MM.1S (cell line): ENCODE results near the gene OR2H1.

Experiments
- DNase-seq: peaks from one replicate; pipeline ENCODE4 v3.0.0-alpha.2; 2015
- H2AFZ ChIP-seq: fragments of 300-600 bp; sonication (generic); 2 replicates; pipeline ENCODE4 v1.6.0; 2016; ENCODE audit warnings: antibody characterized with exemption, low read length
- H3F3A ChIP-seq: fragments of 300-600 bp; sonication (generic); 2 replicates; pipeline ENCODE4 v1.6.1; 2016; ENCODE audit warnings: mild to moderate bottlenecking, antibody characterized with exemption, low read length, moderate library complexity, mixed read lengths; ENCODE audit not compliant: insufficient read depth
- H3K27ac ChIP-seq: fragments of 300-600 bp; sonication (generic); 2 replicates; pipeline ENCODE4 v1.5.1; 2016; ENCODE audit warnings: mild to moderate bottlenecking, low read length
- H3K27me3 ChIP-seq: fragments of 300-600 bp; sonication (generic); replicated peaks from 2 replicates; pipeline ENCODE4 v1.6.0; 2016; ENCODE audit warnings: low read length; ENCODE audit not compliant: insufficient read depth
- H3K36me3 ChIP-seq: fragments of 300-600 bp; sonication (generic); replicated peaks from 2 replicates; pipeline ENCODE4 v1.6.1; 2016; ENCODE audit warnings: mild to moderate bottlenecking, low read length, mixed read lengths; ENCODE audit not compliant: insufficient read depth
- H3K4me1 ChIP-seq: fragments of 300-600 bp; sonication (generic); 2 replicates; pipeline ENCODE4 v1.6.1; 2016; ENCODE audit warnings: low read length, mixed read lengths
- H3K4me2 ChIP-seq: fragments of 300-600 bp; sonication (generic); 2 replicates; pipeline ENCODE4 v1.6.0; 2016; ENCODE audit warnings: low read depth, low read length
- H3K4me3 ChIP-seq: fragments of 300-600 bp; sonication (generic); 2 replicates; pipeline ENCODE4 v1.5.1; 2016; ENCODE audit warnings: low read length, mixed read lengths
- H3K79me2 ChIP-seq: fragments of 300-600 bp; sonication (generic); 2 replicates; pipeline ENCODE4 v1.6.1; 2016; ENCODE audit warnings: mixed run types, low read length, mixed read lengths
- H3K9ac ChIP-seq: fragments of 300-600 bp; sonication (generic); 2 replicates; pipeline ENCODE4 v1.6.1; 2016; ENCODE audit warnings: low read length, mixed read lengths
- H3K9me2 ChIP-seq: fragments of 300-600 bp; sonication (generic); replicated peaks from 2 replicates; pipeline ENCODE4 v1.6.1; 2016; ENCODE audit warnings: mild to moderate bottlenecking, low read length, mixed read lengths; ENCODE audit not compliant: insufficient read depth
- H3K9me3 ChIP-seq: fragments of 300-600 bp; sonication (generic); replicated peaks from 2 replicates; pipeline ENCODE4 v1.6.1; 2016; ENCODE audit warnings: mild to moderate bottlenecking, low read length, mixed read lengths; ENCODE audit not compliant: insufficient read depth
- H4K20me1 ChIP-seq: fragments of 300-600 bp; sonication (generic); 2 replicates; pipeline ENCODE4 v1.6.1; 2016; ENCODE audit warnings: mild to moderate bottlenecking, low read length, moderate library complexity, mixed read lengths; ENCODE audit not compliant: insufficient read depth
- EZH2 ChIP-seq: fragments of 300-600 bp; sonication (generic); optimal IDR thresholded peaks from 2 replicates; pipeline ENCODE3; 2017; ENCODE audit warnings: low read depth, mild to moderate bottlenecking, antibody characterized with exemption, low read length, mixed read lengths
- EZH2phosphoT487 ChIP-seq: fragments of 300-600 bp; sonication (generic); IDR thresholded peaks from 2 replicates; pipeline ENCODE4 v1.6.1; 2018; ENCODE audit warnings: antibody characterized with exemption, low read length
- TF ChIP-seq, protein P1 (sequence below): fragments of 300-600 bp; sonication (generic); IDR thresholded peaks from 2 replicates; pipeline ENCODE4 v1.5.1; 2016; ENCODE audit warnings: antibody characterized with exemption, low read length, mixed read lengths

Gene OR2H1

DNA sequence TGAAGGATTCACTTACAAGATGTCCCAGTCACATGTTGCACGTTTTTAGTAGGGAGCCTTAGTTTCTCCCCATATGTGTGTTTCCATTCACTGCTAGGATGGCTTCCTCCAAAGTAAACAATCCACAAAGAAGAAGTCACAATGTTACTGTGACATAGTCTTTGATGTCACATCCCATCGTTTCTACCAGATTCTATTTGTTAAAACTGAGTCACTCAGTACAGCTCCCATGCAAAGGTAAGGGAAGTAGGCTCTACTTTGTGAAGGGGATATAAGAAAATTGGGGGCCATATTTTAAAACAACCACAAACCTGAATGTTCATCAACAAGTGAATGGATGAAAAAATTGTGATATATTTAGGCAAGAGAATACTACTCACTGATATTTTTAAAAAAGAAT, at the start of gene OR2H1, which contains the start of gene OR11A1:
TSS of gene OR2H1 (plus strand) at position 185 of the 400 bp plus-strand sequence. CDS start 4,615 bp downstream, outside the sequence.
TSS of gene OR11A1 (minus strand) at position 101 of the 400 bp plus-strand sequence. CDS start 29,430 bp downstream, outside the sequence.
- Histone ChIP-seq H3K27ac (no peak within 1 kb of the TSS), H3K27me3 (no peaks in the 10 kb centered on the region), H3K9me2 (no peaks in the 10 kb centered on the region), H3F3A (no peaks in the 10 kb centered on the region), H3K79me2 (no peaks in the 10 kb centered on the region), H3K9ac (no peak within 1 kb of the TSS), H3K4me2 (no peak within 1 kb of the TSS), H3K4me1 (no peaks in the 10 kb centered on the region), H3K36me3 (no peaks in the 10 kb centered on the region), H3K4me3 (no peak within 1 kb of the TSS), H3K9me3 (no peaks in the 10 kb centered on the region), H4K20me1 (no peaks in the 10 kb centered on the region), H2AFZ (no peak within 1 kb of the TSS)
- DNase-seq, result no peak
- TF ChIP-seq EZH2 (no peak), EZH2phosphoT487 (no peak)
- TF ChIP-seq, protein P1, sequence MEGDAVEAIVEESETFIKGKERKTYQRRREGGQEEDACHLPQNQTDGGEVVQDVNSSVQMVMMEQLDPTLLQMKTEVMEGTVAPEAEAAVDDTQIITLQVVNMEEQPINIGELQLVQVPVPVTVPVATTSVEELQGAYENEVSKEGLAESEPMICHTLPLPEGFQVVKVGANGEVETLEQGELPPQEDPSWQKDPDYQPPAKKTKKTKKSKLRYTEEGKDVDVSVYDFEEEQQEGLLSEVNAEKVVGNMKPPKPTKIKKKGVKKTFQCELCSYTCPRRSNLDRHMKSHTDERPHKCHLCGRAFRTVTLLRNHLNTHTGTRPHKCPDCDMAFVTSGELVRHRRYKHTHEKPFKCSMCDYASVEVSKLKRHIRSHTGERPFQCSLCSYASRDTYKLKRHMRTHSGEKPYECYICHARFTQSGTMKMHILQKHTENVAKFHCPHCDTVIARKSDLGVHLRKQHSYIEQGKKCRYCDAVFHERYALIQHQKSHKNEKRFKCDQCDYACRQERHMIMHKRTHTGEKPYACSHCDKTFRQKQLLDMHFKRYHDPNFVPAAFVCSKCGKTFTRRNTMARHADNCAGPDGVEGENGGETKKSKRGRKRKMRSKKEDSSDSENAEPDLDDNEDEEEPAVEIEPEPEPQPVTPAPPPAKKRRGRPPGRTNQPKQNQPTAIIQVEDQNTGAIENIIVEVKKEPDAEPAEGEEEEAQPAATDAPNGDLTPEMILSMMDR, result no peak

DNA sequence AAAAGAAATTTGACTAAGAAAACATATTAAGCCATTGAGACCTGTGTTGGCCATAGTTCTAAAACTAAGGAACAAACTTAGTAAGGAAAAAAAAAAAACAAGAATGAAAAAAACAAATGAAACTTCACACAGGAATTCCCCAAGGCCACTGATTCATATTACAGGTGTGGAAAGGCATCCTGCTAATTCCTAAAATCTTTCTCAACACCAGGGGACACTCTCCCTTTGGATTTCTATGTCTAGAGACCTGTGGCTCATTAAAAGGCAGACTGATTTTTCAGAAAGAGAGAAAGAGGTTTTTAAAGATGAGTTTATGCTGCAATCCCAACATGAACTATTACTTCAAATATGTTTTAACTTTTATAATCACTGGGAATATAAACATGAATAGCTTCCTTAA, 42.4 kb upstream of the OR2H1 start, which contains the start of gene OR12D1:
TSS of gene OR12D1 (plus strand) at position 341 of the 400 bp plus-strand sequence.
- Histone ChIP-seq H3K79me2 (no peaks in the 10 kb centered on the region), H3F3A (no peaks in the 10 kb centered on the region), H3K9me3 (no peaks in the 10 kb centered on the region), H3K9ac (no peak within 1 kb of the TSS), H3K36me3 (no peaks in the 10 kb centered on the region), H3K9me2 (no peaks in the 10 kb centered on the region), H4K20me1 (no peaks in the 10 kb centered on the region), H3K4me2 (no peak within 1 kb of the TSS), H3K4me3 (no peak within 1 kb of the TSS), H3K27ac (no peak within 1 kb of the TSS), H3K27me3 (no peaks in the 10 kb centered on the region), H2AFZ (no peak within 1 kb of the TSS), H3K4me1 (no peaks in the 10 kb centered on the region)
- TF ChIP-seq EZH2, result no peak
- TF ChIP-seq, protein P1, result no peak
- no peak for TF ChIP-seq EZH2phosphoT487
- DNase-seq, result no peak

DNA sequence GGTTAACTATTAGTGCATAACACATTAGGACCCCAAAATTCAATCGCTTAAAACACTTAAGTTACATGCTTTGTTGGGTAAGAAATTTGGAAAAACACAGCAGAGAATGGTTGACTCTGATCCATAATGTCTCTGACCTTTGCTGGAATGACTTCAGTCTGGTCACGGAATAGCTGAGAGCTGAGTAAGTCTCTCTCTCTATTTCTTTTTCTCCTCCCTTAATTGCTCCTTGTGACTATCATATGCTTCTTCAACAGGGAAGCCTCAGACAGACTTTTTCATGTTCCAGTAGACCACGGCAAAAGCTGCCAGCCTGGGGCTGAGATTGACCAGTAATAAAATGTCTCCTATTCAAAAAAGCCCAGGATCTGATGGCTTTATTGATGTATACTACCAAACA, 37.4 kb upstream of the OR2H1 start:
- Histone ChIP-seq H4K20me1 (no peaks in the 10 kb centered on the region), H3K27me3 (no peaks in the 10 kb centered on the region), H3K4me3 (no peak overlapping the region), H3K4me1 (no peaks in the 10 kb centered on the region), H3K9me2 (no peaks in the 10 kb centered on the region), H3K36me3 (no peaks in the 10 kb centered on the region), H3K9ac (no peak overlapping the region), H2AFZ (no peak overlapping the region), H3K27ac (no peak overlapping the region), H3K9me3 (no peaks in the 10 kb centered on the region), H3K4me2 (no peak overlapping the region), H3F3A (no peaks in the 10 kb centered on the region), H3K79me2 (no peaks in the 10 kb centered on the region)
- no peak for TF ChIP-seq EZH2phosphoT487
- no peak for DNase-seq

DNA sequence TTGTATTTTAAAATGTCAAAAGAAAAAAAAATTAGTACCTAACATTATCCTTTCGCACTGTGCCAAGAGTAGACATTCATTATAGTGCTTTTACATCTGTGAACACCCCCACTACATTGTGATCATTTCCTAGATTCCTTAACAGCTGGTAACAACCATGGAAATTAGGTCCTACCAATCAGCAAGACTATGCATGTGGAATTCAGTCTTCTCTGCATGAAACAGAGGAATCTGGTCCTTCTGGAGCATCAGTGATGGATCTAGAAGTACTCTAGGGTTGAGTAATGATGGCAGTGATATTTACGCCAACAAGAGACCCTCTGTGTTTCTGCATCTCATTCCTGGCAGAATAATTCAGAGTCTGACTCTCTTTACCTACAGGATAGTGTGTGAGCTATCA, 32.8 kb upstream of the OR2H1 start:
- no peak overlapping the region for H3K9ac ChIP-seq

More for the DNA sequence above, 32.8 kb upstream of the OR2H1 start:
- no peaks in the 10 kb centered on the region for H3K9me2 ChIP-seq
- H3K27ac ChIP-seq, result no peak overlapping the region
- H3K4me1 ChIP-seq, result no peaks in the 10 kb centered on the region
- no peaks in the 10 kb centered on the region for H3F3A ChIP-seq
- no peaks in the 10 kb centered on the region for H3K27me3 ChIP-seq
- DNase-seq, result no peak
- no peak overlapping the region for H3K4me3 ChIP-seq
- no peaks in the 10 kb centered on the region for H3K36me3 ChIP-seq
- H3K79me2 ChIP-seq, result no peaks in the 10 kb centered on the region
- H4K20me1 ChIP-seq, result no peaks in the 10 kb centered on the region
- no peaks in the 10 kb centered on the region for H3K9me3 ChIP-seq
- H2AFZ ChIP-seq, result no peak overlapping the region
- no peak overlapping the region for H3K4me2 ChIP-seq
- TF ChIP-seq EZH2phosphoT487 (no peak), EZH2 (no peak)
- TF ChIP-seq, protein P1, result no peak
